GM12875 (cell line): ENCODE measurements around the gene PPP3CA.

ENCODE experiments used
- H3K4me3 ChIP-seq: one replicate; pipeline ENCODE4 v1.5.1; 2011; ENCODE audit warnings: low read depth, low read length, control low read depth
- CTCF ChIP-seq: IDR thresholded peaks from 2 replicates; pipeline ENCODE4 v1.5.1; 2011; ENCODE audit warnings: low read depth, mild to moderate bottlenecking, control low read depth, inconsistent platforms, low read length, moderate library complexity, borderline replicate concordance; ENCODE audit not compliant: insufficient read depth

The PPP3CA gene

DNA sequence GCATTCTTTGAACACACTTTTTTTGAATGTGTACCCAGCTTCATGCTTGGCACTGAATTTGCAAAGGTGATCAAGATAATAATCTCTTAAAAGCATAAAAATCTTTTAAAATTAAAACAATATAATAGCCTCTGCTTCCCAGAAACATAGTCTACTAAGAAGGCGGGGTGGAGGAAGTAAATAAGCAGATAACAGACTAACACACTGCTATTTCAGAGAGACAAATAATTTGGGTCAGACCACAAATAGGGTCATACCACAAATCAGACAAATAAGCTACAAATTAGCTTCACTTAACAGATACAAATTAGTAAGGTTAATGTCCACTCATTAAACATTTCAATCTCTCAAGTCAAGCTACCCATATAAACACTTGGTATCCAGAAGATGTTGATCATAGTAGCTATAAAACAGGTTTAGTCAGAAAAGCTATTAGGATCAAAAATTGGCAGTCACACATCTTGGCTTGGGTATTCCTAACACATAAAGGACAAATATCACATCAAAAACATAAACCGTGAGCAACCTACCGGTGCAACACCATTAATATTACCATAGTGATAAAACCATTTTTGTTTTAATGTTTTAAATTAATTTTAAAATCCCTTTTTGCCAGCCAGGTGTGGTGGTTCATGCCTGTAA lies 47.3 kb downstream of the PPP3CA start:
- TF ChIP-seq CTCF, result no peak

DNA sequence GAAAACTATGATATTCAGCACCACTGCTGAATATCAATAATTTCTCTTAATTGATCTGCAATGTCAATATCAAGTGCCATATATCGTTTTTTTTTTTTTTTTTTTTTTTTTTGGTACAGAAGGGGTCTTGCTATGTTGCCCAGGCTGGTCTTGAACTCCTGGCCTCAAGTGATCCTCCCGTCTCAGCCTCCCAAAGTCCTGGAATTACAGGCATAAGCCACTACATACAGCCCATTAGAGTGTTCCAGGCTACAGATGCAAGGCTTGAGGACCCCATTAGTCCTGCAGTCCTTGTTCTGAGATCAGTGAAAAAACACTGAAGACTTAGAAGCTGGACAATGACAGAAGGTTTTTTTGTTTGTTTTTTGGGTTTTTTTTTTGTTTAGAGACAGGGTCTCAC lies 48.3 kb downstream of the PPP3CA start:
- no peak overlapping the region for H3K4me3 ChIP-seq
- TF ChIP-seq CTCF, result no peak

More for the DNA sequence above, 47.3 kb downstream of the PPP3CA start:
- no peak overlapping the region for H3K4me3 ChIP-seq

DNA sequence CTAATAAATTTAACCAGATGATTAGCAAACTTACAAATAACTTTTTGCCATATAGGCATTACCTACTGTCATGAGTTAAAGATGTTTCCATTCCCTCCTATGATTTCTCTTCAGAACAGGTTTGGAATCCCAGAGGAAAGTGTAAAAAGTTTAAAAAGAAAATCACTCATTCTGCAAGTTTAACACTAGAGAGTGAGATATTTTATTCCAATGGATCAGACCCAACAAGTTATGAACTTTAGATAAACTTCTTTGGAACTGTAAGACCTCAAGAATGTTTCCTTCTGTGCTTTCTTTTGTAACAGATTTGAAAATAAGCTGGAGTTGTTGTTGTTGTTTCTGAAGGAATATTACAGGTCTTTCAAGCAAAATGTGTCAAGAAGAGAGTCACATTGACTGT lies 51.6 kb downstream of the PPP3CA start:
- no peak overlapping the region for H3K4me3 ChIP-seq
- no peak for TF ChIP-seq CTCF

GRCh38 chr4:101294597-101294996 lies 52.7 kb downstream of the PPP3CA start:
- no peak overlapping the region for H3K4me3 ChIP-seq

GRCh38 chr4:101292901-101293300 lies 54.4 kb downstream of the PPP3CA start:
- no peak overlapping the region for H3K4me3 ChIP-seq
- TF ChIP-seq CTCF, result no peak

More at GRCh38 chr4:101294597-101294996, 52.7 kb downstream of the PPP3CA start:
- no peak for TF ChIP-seq CTCF

- H3K4me3 ChIP-seq, result no peak overlapping the region
- TF ChIP-seq CTCF, result no peak
Observed at GRCh38 chr4:101292214-101292613, 55.1 kb downstream of the PPP3CA start.

- H3K4me3 ChIP-seq, result no peak overlapping the region
- TF ChIP-seq CTCF, result no peak
Observed at GRCh38 chr4:101291198-101291597, 56.1 kb downstream of the PPP3CA start.
